ENCODE data around the gene COL18A1.

DNA sequence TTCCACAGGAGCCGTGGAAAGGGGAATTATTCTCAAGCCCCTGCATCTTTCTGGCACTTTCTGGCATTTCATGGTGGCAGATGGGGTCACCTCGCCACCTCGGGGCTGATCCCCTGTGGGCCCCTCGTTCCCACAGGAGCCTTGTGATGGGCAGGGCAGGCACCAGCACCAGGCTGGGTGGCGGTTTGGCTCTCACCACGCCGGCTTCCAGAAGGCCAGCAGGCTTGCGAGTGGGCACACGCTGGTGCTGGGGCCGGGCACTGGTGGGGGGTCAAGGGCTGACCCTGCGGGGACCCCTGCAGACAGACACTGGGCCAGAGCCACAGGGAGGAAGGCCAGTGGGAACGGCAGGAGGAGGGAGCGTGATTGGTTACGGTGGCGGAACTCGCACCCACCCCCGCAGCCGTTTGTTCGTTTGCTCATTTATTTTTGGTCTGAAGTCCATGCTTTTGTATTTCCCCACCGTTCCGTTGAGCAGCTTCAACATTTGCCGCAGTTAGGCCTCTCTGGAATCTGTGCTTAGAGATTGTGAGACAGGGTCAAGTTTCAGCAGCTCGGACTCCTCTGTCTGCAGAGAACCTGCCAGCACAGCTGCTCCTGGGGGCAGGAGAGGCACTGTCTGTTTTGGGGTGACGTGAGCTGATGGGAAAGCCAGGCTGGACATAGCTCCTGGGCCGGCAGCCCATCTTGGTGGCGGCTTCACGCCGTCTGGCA is 5.3 kb downstream of the COL18A1 start:
- no peak for TF ChIP-seq CTCF (IDR thresholded peaks at IDR 0.05 in 8 of 11, conservative IDR thresholded peaks at IDR 0.05 in 3 of 11)
- no peak for TF ChIP-seq POLR2A (IDR thresholded peaks at IDR 0.05)
- TF ChIP-seq POLR2AphosphoS5 (IDR thresholded peaks at IDR 0.05): no peak

Data from spleen (tissue), 7 donors.